Measurements from ENCODE around the gene MRPL30.
"Not testable (repeated sequence)": the region's sequence is repeated elsewhere in the genome, so short reads cannot be mapped to it uniquely, and the experiment has no call there.

Gene MRPL30

GRCh38 chr2:99216096-99216495 lies 35.1 kb downstream of the MRPL30 start:
- TF ChIP-seq CTCF (IDR thresholded peaks at IDR 0.05; ENCODE audit: low read length) (no peak), EZH2 (IDR thresholded peaks at IDR 0.05; ENCODE audit: borderline replicate concordance, low read length) (no peak)
- Histone ChIP-seq H3F3A (ENCODE audit: insufficient read depth, low read length) (no peaks in the 10 kb centered on the region), H3K27me3 (ENCODE audit: insufficient read depth, low read length) (no peaks in the 10 kb centered on the region)

GRCh38 chr2:99217929-99218501 lies 37.0 kb downstream of the MRPL30 start:
- Histone ChIP-seq H2AFZ (ENCODE audit: low read length) (no peak overlapping the region), H3K79me2 (ENCODE audit: insufficient read depth, low read length) (no peaks in the 10 kb centered on the region)

More at GRCh38 chr2:99216096-99216495, 35.1 kb downstream of the MRPL30 start:
- Histone ChIP-seq H3K9ac (ENCODE audit: low read length) (no peak overlapping the region), H4K20me1 (ENCODE audit: insufficient read depth, low read length) (no peaks in the 10 kb centered on the region), H3K4me1 (ENCODE audit: insufficient read depth, low read length, severe bottlenecking) (no peaks in the 10 kb centered on the region), H3K36me3 (ENCODE audit: insufficient read depth, low read length) (no peaks in the 10 kb centered on the region), H3K27ac (ENCODE audit: low read depth, low read length, poor library complexity, severe bottlenecking) (no peak overlapping the region), H3K9me3 (ENCODE audit: low read length) (peaks cover 3% of the 10 kb centered on the region; the same call in 1 of the 2 replicates), H2AFZ (ENCODE audit: low read length) (no peak overlapping the region), H3K79me2 (ENCODE audit: insufficient read depth, low read length) (no peaks in the 10 kb centered on the region), H3K4me3 (ENCODE audit: low read depth, low read length, poor library complexity, severe bottlenecking) (no peak overlapping the region), H3K4me2 (ENCODE audit: low read length) (no peak overlapping the region), H3K9me2 (ENCODE audit: low read depth, low read length) (no peaks in the 10 kb centered on the region)

GRCh38 chr2:99233177-99233576 lies 52.2 kb downstream of the MRPL30 start:
- H3K27me3 ChIP-seq (ENCODE audit: insufficient read depth, low read length); H3K4me1 ChIP-seq (ENCODE audit: insufficient read depth, low read length, severe bottlenecking); H3K27ac ChIP-seq (ENCODE audit: low read depth, low read length, poor library complexity, severe bottlenecking); H3K9ac ChIP-seq (ENCODE audit: low read length); H3K9me2 ChIP-seq (ENCODE audit: low read depth, low read length); H3K4me3 ChIP-seq (ENCODE audit: low read depth, low read length, poor library complexity, severe bottlenecking); H3K36me3 ChIP-seq (ENCODE audit: insufficient read depth, low read length); H3K4me2 ChIP-seq (ENCODE audit: low read length); H3F3A ChIP-seq (ENCODE audit: insufficient read depth, low read length); H3K9me3 ChIP-seq (ENCODE audit: low read length); H2AFZ ChIP-seq (ENCODE audit: low read length); H4K20me1 ChIP-seq (ENCODE audit: insufficient read depth, low read length); H3K79me2 ChIP-seq (ENCODE audit: insufficient read depth, low read length): not testable (repeated sequence)

More at GRCh38 chr2:99217929-99218501, 37.0 kb downstream of the MRPL30 start:
- Histone ChIP-seq H3K9me2 (ENCODE audit: low read depth, low read length) (no peaks in the 10 kb centered on the region), H3K27me3 (ENCODE audit: insufficient read depth, low read length) (no peaks in the 10 kb centered on the region), H3K4me1 (ENCODE audit: insufficient read depth, low read length, severe bottlenecking) (no peaks in the 10 kb centered on the region), H3K4me2 (ENCODE audit: low read length) (no peak overlapping the region), H3K4me3 (ENCODE audit: low read depth, low read length, poor library complexity, severe bottlenecking) (no peak overlapping the region), H3K9ac (ENCODE audit: low read length) (no peak overlapping the region), H4K20me1 (ENCODE audit: insufficient read depth, low read length) (no peaks in the 10 kb centered on the region), H3K9me3 (ENCODE audit: low read length) (peaks cover 3% of the 10 kb centered on the region; the same call in 1 of the 2 replicates), H3F3A (ENCODE audit: insufficient read depth, low read length) (no peaks in the 10 kb centered on the region), H3K36me3 (ENCODE audit: insufficient read depth, low read length) (no peaks in the 10 kb centered on the region), H3K27ac (ENCODE audit: low read depth, low read length, poor library complexity, severe bottlenecking) (no peak overlapping the region)
- TF ChIP-seq EZH2 (IDR thresholded peaks at IDR 0.05; ENCODE audit: borderline replicate concordance, low read length) = no peak
- TF ChIP-seq CTCF (IDR thresholded peaks at IDR 0.05; ENCODE audit: low read length) = no peak

GRCh38 chr2:99238599-99238998 lies 57.6 kb downstream of the MRPL30 start:
- H2AFZ ChIP-seq (ENCODE audit: low read length) = no peak overlapping the region

More at GRCh38 chr2:99238599-99238998, 57.6 kb downstream of the MRPL30 start:
- no peaks in the 10 kb centered on the region for H3K4me1 ChIP-seq (ENCODE audit: insufficient read depth, low read length, severe bottlenecking)
- no peaks in the 10 kb centered on the region for H3K27me3 ChIP-seq (ENCODE audit: insufficient read depth, low read length)
- H3K27ac ChIP-seq (ENCODE audit: low read depth, low read length, poor library complexity, severe bottlenecking) = no peak overlapping the region
- no peaks in the 10 kb centered on the region for H3K9me2 ChIP-seq (ENCODE audit: low read depth, low read length)
- H3K9me3 ChIP-seq (ENCODE audit: low read length) = no peaks in the 10 kb centered on the region
- H3K79me2 ChIP-seq (ENCODE audit: insufficient read depth, low read length) = no peaks in the 10 kb centered on the region
- no peak overlapping the region for H3K4me3 ChIP-seq (ENCODE audit: low read depth, low read length, poor library complexity, severe bottlenecking)
- H3F3A ChIP-seq (ENCODE audit: insufficient read depth, low read length) = no peaks in the 10 kb centered on the region
- TF ChIP-seq CTCF (IDR thresholded peaks at IDR 0.05; ENCODE audit: low read length) (no peak), EZH2 (IDR thresholded peaks at IDR 0.05; ENCODE audit: borderline replicate concordance, low read length) (no peak)
- H4K20me1 ChIP-seq (ENCODE audit: insufficient read depth, low read length) = no peaks in the 10 kb centered on the region
- H3K36me3 ChIP-seq (ENCODE audit: insufficient read depth, low read length) = no peaks in the 10 kb centered on the region
- no peak overlapping the region for H3K4me2 ChIP-seq (ENCODE audit: low read length)
- H3K9ac ChIP-seq (ENCODE audit: low read length) = no peak overlapping the region

Measured in OCI-LY1 (cell line).